Measurements from ENCODE around the gene KLHL36.

DNA sequence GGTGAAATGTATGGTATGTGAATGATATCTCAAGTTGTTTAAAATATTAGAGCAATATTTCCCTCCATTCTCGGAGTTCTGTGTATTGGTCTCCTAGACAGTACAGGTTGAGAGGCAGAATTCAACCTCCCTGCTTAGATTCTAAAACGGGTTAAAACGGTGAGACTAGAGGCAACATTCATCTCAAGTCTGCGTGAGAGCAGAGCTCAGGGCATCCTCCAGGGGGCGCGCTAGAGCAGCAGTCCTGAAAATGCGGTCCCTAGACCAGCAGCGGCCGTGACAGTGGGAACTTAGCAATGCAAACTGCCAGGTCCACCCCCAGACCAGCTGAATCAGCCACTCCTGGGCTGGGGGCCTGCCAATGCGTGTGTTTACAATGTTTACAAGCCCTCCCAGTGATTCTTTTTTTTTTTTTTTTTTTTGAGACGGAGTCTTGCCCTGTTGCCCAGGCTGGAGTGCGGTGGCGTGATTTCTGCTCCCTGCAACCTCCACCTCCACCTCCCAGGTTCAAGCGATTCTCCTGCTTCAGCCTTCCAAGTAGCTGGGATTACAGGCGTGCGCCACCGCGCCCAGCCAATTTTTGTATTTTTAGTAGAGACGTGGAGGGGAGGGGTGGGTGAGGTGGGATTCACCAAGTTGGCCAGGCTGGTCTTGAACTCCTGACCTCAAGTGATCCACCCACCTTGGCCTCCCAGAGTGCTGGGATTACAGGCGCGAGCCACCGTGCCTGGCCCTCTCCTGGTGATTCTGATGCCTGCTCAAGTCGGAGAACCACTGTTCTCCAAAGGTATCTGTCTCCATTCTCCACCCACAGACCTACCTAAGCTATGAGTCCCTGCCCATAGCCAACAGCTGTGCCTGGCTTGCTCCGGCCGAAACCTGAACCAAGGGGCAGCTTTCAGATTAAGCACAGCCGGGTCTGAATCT lies 24.2 kb downstream of the KLHL36 start:
- TF ChIP-seq, protein P1, sequence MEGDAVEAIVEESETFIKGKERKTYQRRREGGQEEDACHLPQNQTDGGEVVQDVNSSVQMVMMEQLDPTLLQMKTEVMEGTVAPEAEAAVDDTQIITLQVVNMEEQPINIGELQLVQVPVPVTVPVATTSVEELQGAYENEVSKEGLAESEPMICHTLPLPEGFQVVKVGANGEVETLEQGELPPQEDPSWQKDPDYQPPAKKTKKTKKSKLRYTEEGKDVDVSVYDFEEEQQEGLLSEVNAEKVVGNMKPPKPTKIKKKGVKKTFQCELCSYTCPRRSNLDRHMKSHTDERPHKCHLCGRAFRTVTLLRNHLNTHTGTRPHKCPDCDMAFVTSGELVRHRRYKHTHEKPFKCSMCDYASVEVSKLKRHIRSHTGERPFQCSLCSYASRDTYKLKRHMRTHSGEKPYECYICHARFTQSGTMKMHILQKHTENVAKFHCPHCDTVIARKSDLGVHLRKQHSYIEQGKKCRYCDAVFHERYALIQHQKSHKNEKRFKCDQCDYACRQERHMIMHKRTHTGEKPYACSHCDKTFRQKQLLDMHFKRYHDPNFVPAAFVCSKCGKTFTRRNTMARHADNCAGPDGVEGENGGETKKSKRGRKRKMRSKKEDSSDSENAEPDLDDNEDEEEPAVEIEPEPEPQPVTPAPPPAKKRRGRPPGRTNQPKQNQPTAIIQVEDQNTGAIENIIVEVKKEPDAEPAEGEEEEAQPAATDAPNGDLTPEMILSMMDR (conservative IDR thresholded peaks at IDR 0.05; ENCODE audit: low read length) = peak; percentile 81
- no peak for TF ChIP-seq EZH2phosphoT487 (IDR thresholded peaks at IDR 0.05; ENCODE audit: borderline replicate concordance)

Measured in Loucy (cell line).